SK-N-SH treated with all-trans-retinoic acid at 6 μM for 48 hours (cell line): ENCODE data around the gene NOX5.
A peak's percentile ranks its signal among the peaks of the same experiment; 100 is the strongest.

Source experiments
- ATAC-seq: fragments of 200-7000 bp; cut with Tn5 transposase; 3 replicates; pipeline ENCODE4 v1.9.1; 2020; ENCODE audit warnings: mild to moderate bottlenecking, moderate library complexity
- ARNTL ChIP-seq: fragments of 450-650 bp; formaldehyde crosslinking; IDR thresholded peaks from 2 replicates; pipeline ENCODE4 v1.5.0; 2020; ENCODE audit warnings: low read depth, mild to moderate bottlenecking, moderate library complexity, borderline replicate concordance
- BACH2 ChIP-seq: fragments of 250-450 bp; sonication (Bioruptor Pico); IDR thresholded peaks from 2 replicates; pipeline ENCODE4 v1.9.0; 2021; ENCODE audit warnings: mild to moderate bottlenecking, borderline replicate concordance
- CREB5 ChIP-seq: fragments of 250-450 bp; sonication (Bioruptor Pico); IDR thresholded peaks from 2 replicates; pipeline ENCODE4 v1.5.1; 2020; ENCODE audit warnings: low read depth, mild to moderate bottlenecking, moderate library complexity
- CSDC2 ChIP-seq: fragments of 250-450 bp; sonication (Bioruptor Pico); IDR thresholded peaks from 2 replicates; pipeline ENCODE4 v1.5.0; 2020; ENCODE audit warnings: mild to moderate bottlenecking, moderate library complexity
- CSRNP3 ChIP-seq: fragments of 250-450 bp; sonication (Bioruptor Pico); IDR thresholded peaks from 2 replicates; pipeline ENCODE4 v1.5.1; 2021; ENCODE audit warnings: mild to moderate bottlenecking, moderate library complexity
- ESRRG ChIP-seq: fragments of 250-450 bp; sonication (Bioruptor Pico); IDR thresholded peaks from 2 replicates; pipeline ENCODE4 v1.6.1; 2021; ENCODE audit warnings: mild to moderate bottlenecking
- GLIS3 ChIP-seq: fragments of 250-450 bp; sonication (Bioruptor Pico); IDR thresholded peaks from 2 replicates; pipeline ENCODE4 v1.5.0; 2020; ENCODE audit warnings: mild to moderate bottlenecking, moderate library complexity
- ISL1 ChIP-seq: fragments of 250-450 bp; sonication (Bioruptor Pico); IDR thresholded peaks from 2 replicates; pipeline ENCODE4 v2.1.2; 2022; ENCODE audit warnings: mild to moderate bottlenecking, moderate library complexity
- OSR1 ChIP-seq: fragments of 250-450 bp; sonication (Bioruptor Pico); IDR thresholded peaks from 2 replicates; pipeline ENCODE4 v1.8.0; 2022; ENCODE audit warnings: moderate library complexity, mild to moderate bottlenecking, inconsistent platforms
- PPARA ChIP-seq: fragments of 250-450 bp; sonication (Bioruptor Pico); IDR thresholded peaks from 2 replicates; pipeline ENCODE4 v1.5.0; 2020; ENCODE audit warnings: mild to moderate bottlenecking, borderline replicate concordance
- RARB ChIP-seq: fragments of 250-450 bp; sonication (Bioruptor Pico); IDR thresholded peaks from 2 replicates; pipeline ENCODE4 v1.8.0; 2021; ENCODE audit warnings: mild to moderate bottlenecking, moderate library complexity
- SNAI2 ChIP-seq: fragments of 250-450 bp; sonication (Bioruptor Pico); IDR thresholded peaks from 2 replicates; pipeline ENCODE4 v1.5.0; 2020; ENCODE audit warnings: mild to moderate bottlenecking, moderate library complexity
- TCF4 ChIP-seq: fragments of 250-450 bp; sonication (Bioruptor Pico); IDR thresholded peaks from 2 replicates; pipeline ENCODE4 v1.8.0; 2021; ENCODE audit warnings: mild to moderate bottlenecking, moderate library complexity, borderline replicate concordance
- TOX ChIP-seq: fragments of 250-450 bp; sonication (Bioruptor Pico); IDR thresholded peaks from 2 replicates; pipeline ENCODE4 v1.8.0; 2021; ENCODE audit warnings: mild to moderate bottlenecking, moderate library complexity, borderline replicate concordance
- ZC3H10 ChIP-seq: fragments of 250-450 bp; sonication (Bioruptor Pico); IDR thresholded peaks from 2 replicates; pipeline ENCODE4 v1.5.1; 2021; ENCODE audit warnings: mild to moderate bottlenecking, moderate library complexity
- ZFP3 ChIP-seq: fragments of 250-450 bp; sonication (Bioruptor Pico); IDR thresholded peaks from 2 replicates; pipeline ENCODE4 v1.5.0; 2020; ENCODE audit warnings: mild to moderate bottlenecking, moderate library complexity
- ZFP30 ChIP-seq: fragments of 450-650 bp; formaldehyde crosslinking; IDR thresholded peaks from 2 replicates; pipeline ENCODE4 v1.5.0; 2022; ENCODE audit warnings: mild to moderate bottlenecking, moderate library complexity
- ZNF565 ChIP-seq: fragments of 450-650 bp; formaldehyde crosslinking; conservative IDR thresholded peaks from 2 replicates; pipeline ENCODE4 v1.5.0; 2020; ENCODE audit warnings: low read depth, mild to moderate bottlenecking, moderate library complexity
- ZNF70 ChIP-seq: fragments of 450-650 bp; formaldehyde crosslinking; IDR thresholded peaks from 2 replicates; pipeline ENCODE4 v1.5.0; 2020; ENCODE audit warnings: mild to moderate bottlenecking, moderate library complexity
- ZNF8 ChIP-seq: fragments of 450-650 bp; formaldehyde crosslinking; IDR thresholded peaks from 2 replicates; pipeline ENCODE4 v1.5.0; 2020; ENCODE audit warnings: mild to moderate bottlenecking, moderate library complexity
- TF ChIP-seq, protein P1 (sequence below): fragments of 250-450 bp; sonication (Bioruptor Pico); IDR thresholded peaks from 2 replicates; pipeline ENCODE4 v1.8.0; 2021; ENCODE audit warnings: low read depth, mild to moderate bottlenecking, moderate library complexity, borderline replicate concordance
- TF ChIP-seq, protein P2 (sequence below): fragments of 250-450 bp; sonication (Bioruptor Pico); IDR thresholded peaks from 2 replicates; pipeline ENCODE4 v1.5.0; 2020; ENCODE audit warnings: mild to moderate bottlenecking, moderate library complexity

Gene NOX5

DNA sequence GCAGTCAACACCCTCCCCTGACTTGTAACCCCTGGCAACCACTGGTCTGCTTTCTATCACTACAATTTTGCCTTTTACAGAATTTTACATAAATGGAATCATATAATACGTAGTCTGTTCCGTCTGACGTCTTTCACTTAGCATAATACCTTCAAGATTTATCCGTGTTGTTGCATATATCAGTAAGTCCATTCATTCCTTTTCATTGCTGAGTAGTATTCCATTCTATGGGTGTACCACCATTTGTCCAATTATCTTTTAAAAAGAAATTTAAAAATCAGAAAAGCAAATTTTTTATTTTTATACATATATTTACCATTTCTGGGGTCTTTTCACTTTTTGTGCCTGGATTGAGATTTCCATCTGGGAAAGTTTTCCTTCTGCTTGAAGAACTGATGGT is 35.5 kb downstream of the NOX5 start:
- TF ChIP-seq OSR1 (CRISPR knock-in tag) (no peak), CSRNP3 (CRISPR knock-in tag) (no peak), ZNF8 (peak; percentile 68; the same call in 1 of the 2 replicates)
- no peak for ATAC-seq

GRCh38 chr15:69055251-69055650 is 40.8 kb downstream of the NOX5 start:
- TF ChIP-seq ESRRG (CRISPR knock-in tag) = no peak
- no peak for ATAC-seq

GRCh38 chr15:69056365-69056764 is 41.9 kb downstream of the NOX5 start:
- TF ChIP-seq, protein P1, sequence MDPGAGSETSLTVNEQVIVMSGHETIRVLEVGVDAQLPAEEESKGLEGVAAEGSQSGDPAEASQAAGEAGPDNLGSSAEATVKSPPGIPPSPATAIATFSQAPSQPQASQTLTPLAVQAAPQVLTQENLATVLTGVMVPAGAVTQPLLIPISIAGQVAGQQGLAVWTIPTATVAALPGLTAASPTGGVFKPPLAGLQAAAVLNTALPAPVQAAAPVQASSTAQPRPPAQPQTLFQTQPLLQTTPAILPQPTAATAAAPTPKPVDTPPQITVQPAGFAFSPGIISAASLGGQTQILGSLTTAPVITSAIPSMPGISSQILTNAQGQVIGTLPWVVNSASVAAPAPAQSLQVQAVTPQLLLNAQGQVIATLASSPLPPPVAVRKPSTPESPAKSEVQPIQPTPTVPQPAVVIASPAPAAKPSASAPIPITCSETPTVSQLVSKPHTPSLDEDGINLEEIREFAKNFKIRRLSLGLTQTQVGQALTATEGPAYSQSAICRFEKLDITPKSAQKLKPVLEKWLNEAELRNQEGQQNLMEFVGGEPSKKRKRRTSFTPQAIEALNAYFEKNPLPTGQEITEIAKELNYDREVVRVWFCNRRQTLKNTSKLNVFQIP (CRISPR knock-in tag) = no peak
- TF ChIP-seq ZC3H10 (CRISPR knock-in tag) = no peak
- no peak for TF ChIP-seq GLIS3 (CRISPR knock-in tag)
- no peak for TF ChIP-seq BACH2 (CRISPR knock-in tag)
- TF ChIP-seq TOX (CRISPR knock-in tag) = no peak
- TF ChIP-seq, protein P2, sequence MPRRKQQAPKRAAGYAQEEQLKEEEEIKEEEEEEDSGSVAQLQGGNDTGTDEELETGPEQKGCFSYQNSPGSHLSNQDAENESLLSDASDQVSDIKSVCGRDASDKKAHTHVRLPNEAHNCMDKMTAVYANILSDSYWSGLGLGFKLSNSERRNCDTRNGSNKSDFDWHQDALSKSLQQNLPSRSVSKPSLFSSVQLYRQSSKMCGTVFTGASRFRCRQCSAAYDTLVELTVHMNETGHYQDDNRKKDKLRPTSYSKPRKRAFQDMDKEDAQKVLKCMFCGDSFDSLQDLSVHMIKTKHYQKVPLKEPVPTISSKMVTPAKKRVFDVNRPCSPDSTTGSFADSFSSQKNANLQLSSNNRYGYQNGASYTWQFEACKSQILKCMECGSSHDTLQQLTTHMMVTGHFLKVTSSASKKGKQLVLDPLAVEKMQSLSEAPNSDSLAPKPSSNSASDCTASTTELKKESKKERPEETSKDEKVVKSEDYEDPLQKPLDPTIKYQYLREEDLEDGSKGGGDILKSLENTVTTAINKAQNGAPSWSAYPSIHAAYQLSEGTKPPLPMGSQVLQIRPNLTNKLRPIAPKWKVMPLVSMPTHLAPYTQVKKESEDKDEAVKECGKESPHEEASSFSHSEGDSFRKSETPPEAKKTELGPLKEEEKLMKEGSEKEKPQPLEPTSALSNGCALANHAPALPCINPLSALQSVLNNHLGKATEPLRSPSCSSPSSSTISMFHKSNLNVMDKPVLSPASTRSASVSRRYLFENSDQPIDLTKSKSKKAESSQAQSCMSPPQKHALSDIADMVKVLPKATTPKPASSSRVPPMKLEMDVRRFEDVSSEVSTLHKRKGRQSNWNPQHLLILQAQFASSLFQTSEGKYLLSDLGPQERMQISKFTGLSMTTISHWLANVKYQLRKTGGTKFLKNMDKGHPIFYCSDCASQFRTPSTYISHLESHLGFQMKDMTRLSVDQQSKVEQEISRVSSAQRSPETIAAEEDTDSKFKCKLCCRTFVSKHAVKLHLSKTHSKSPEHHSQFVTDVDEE (CRISPR knock-in tag) = no peak
- ATAC-seq = no peak

- peak; percentile 94 for ATAC-seq
- TF ChIP-seq SNAI2 = no peak
- TF ChIP-seq RARB (CRISPR knock-in tag) = no peak
- TF ChIP-seq ARNTL (CRISPR knock-in tag) = no peak
- no peak for TF ChIP-seq PPARA (CRISPR knock-in tag)
- no peak for TF ChIP-seq CREB5 (CRISPR knock-in tag)
- no peak for TF ChIP-seq CSRNP3 (CRISPR knock-in tag)
- no peak for TF ChIP-seq ZFP3 (CRISPR knock-in tag)
- no peak for TF ChIP-seq ZFP30 (CRISPR knock-in tag)
- no peak for TF ChIP-seq CSDC2 (CRISPR knock-in tag)
- TF ChIP-seq OSR1 (CRISPR knock-in tag) = no peak
- no peak for TF ChIP-seq ESRRG (CRISPR knock-in tag)
- no peak for TF ChIP-seq GLIS3 (CRISPR knock-in tag)
Measured at GRCh38 chr15:69058830-69059556, 44.5 kb downstream of the NOX5 start.

GRCh38 chr15:69059557-69059943 is 45.1 kb downstream of the NOX5 start:
- no peak for TF ChIP-seq ZNF565 (CRISPR knock-in tag)
- no peak for TF ChIP-seq SNAI2
- no peak for TF ChIP-seq CSRNP3 (CRISPR knock-in tag)
- TF ChIP-seq TCF4 (CRISPR knock-in tag) = peak; percentile 61; the same call in 1 of the 2 replicates
- no peak for TF ChIP-seq ISL1 (CRISPR knock-in tag)
- no peak for TF ChIP-seq BACH2 (CRISPR knock-in tag)
- TF ChIP-seq ZNF70 (CRISPR knock-in tag) = peak; percentile 50; the same call in 1 of the 2 replicates
- TF ChIP-seq, all 23 proteins: peak for 2

More at GRCh38 chr15:69059557-69059943, 45.1 kb downstream of the NOX5 start:
- ATAC-seq = no peak
